HepG2 (cell line): ENCODE results near the gene ZFAND2B. TPM values are rescaled to one million over a fixed set of nuclear protein-coding genes. Genes with fewer than 3 reads are reported as not detected.

ENCODE experiments used
- AGO1 ChIP-seq: fragments of 200-400 bp; formaldehyde crosslinking; IDR thresholded peaks from 2 replicates; pipeline ENCODE4 v1.6.1; 2017; ENCODE audit warnings: mild to moderate bottlenecking, low read depth, low read length, moderate library complexity; ENCODE audit not compliant: poor library complexity, severe bottlenecking
- HOXA3 ChIP-seq: sonication (generic); formaldehyde crosslinking; IDR thresholded peaks from 2 replicates; pipeline ENCODE4 v1.5.0; 2020; ENCODE audit warnings: missing genetic modification reagents
- HOXA5 ChIP-seq: sonication (generic); formaldehyde crosslinking; IDR thresholded peaks from 2 replicates; pipeline ENCODE4 v1.4.0; 2020; ENCODE audit warnings: missing genetic modification reagents
- KLF16 ChIP-seq, 2 experiments: sonication (generic) in 1 of 2; formaldehyde crosslinking in 1 of 2; IDR thresholded peaks; 2 replicates each; pipeline versions ENCODE4 v1.6.1 to v1.8.0; 2016 to 2023; ENCODE audit warnings: missing genetic modification reagents in 2 of 2, missing compliant biosample characterization in 1 of 2
- MTA3 ChIP-seq: sonication (generic); formaldehyde crosslinking; IDR thresholded peaks from 2 replicates; pipeline ENCODE4 v1.4.0; 2020; ENCODE audit warnings: missing genetic modification reagents
- PAWR ChIP-seq: sonication (generic); formaldehyde crosslinking; IDR thresholded peaks from 2 replicates; pipeline ENCODE4 v1.4.0; 2020; ENCODE audit warnings: missing genetic modification reagents, mild to moderate bottlenecking, borderline replicate concordance
- PLRG1 ChIP-seq: fragments of 450-650 bp; conservative IDR thresholded peaks from 2 replicates; pipeline ENCODE4 v1.6.1; 2016
- RARA ChIP-seq: IDR thresholded peaks from 2 replicates; pipeline ENCODE4 v1.6.1; 2016; ENCODE audit warnings: missing genetic modification reagents, missing compliant biosample characterization
- RFXANK ChIP-seq: IDR thresholded peaks from 2 replicates; pipeline ENCODE4 v1.6.1; 2016
- RORA ChIP-seq: sonication (generic); formaldehyde crosslinking; IDR thresholded peaks from 2 replicates; pipeline ENCODE4 v1.5.0; 2020; ENCODE audit warnings: mild to moderate bottlenecking, missing genetic modification reagents, moderate library complexity
- ZFP36L2 ChIP-seq: sonication (generic); formaldehyde crosslinking; IDR thresholded peaks from 2 replicates; pipeline ENCODE4 v1.4.0; 2020; ENCODE audit warnings: missing genetic modification reagents
- ZNF256 ChIP-seq: sonication (generic); formaldehyde crosslinking; conservative IDR thresholded peaks from 2 replicates; pipeline ENCODE4 v1.4.0; 2020; ENCODE audit warnings: missing genetic modification reagents
- ZNF33A ChIP-seq: sonication (generic); formaldehyde crosslinking; IDR thresholded peaks from 2 replicates; pipeline ENCODE4 v1.5.1; 2020; ENCODE audit warnings: missing genetic modification reagents, mild to moderate bottlenecking, moderate library complexity, borderline replicate concordance
- ZNF441 ChIP-seq: sonication (generic); formaldehyde crosslinking; IDR thresholded peaks from 2 replicates; pipeline ENCODE4 v1.7.0; 2021; ENCODE audit warnings: missing genetic modification reagents, borderline replicate concordance
- polyA plus RNA-seq, 8 experiments: library from polyadenylated mRNA; depleted of rRNA in 3 of 8; stranded (reverse) in 7 of 8; unstranded in 1 of 8; fragments of >200 nt; fragmentation: Illumina TruSeq in 4 of 8; extraction: Trizol in 4 of 8; gene quantifications; 2 replicates each; pipeline versions ENCODE4 v1.2.1 to v1.2.3, GENCODE V29; 2011 to 2016; ENCODE audit warnings: low read depth in 4 of 8, missing spikeins in 1 of 8, mixed read lengths in 1 of 8; ENCODE audit not compliant: insufficient read depth in 1 of 8
- total RNA-seq, 5 experiments: library from RNA; depleted of rRNA; stranded (reverse); fragments of >200 nt; fragmentation: Illumina TruSeq; extraction: Trizol; gene quantifications; 2 replicates each; pipeline ENCODE4 v1.2.3, GENCODE V29; 2016; ENCODE audit warnings: low read depth in 1 of 5
- TF ChIP-seq, protein P1 (sequence below): sonication (generic); formaldehyde crosslinking; IDR thresholded peaks from 2 replicates; pipeline ENCODE4 v1.4.0; 2020; ENCODE audit warnings: missing genetic modification reagents
- TF ChIP-seq, protein P2 (sequence below), 2 experiments: fragments of 450-650 bp in 1 of 2; sonication (generic) in 1 of 2; formaldehyde crosslinking; IDR thresholded peaks; 2 replicates each; pipeline versions ENCODE4 v1.5.0 to v1.8.0; 2020 to 2022; ENCODE audit warnings: mild to moderate bottlenecking in 1 of 2, missing genetic modification reagents in 1 of 2
- TF ChIP-seq, protein P3 (sequence below): sonication (generic); formaldehyde crosslinking; IDR thresholded peaks from 2 replicates; pipeline ENCODE4 v1.8.1; 2023; ENCODE audit warnings: missing genetic modification reagents, inconsistent platforms, borderline replicate concordance
- TF ChIP-seq, protein P4 (sequence below): sonication (generic); formaldehyde crosslinking; IDR thresholded peaks from 2 replicates; pipeline ENCODE4 v1.5.0; 2020; ENCODE audit warnings: mild to moderate bottlenecking, missing genetic modification reagents, borderline replicate concordance
- TF ChIP-seq, protein P5 (sequence below): sonication (generic); formaldehyde crosslinking; IDR thresholded peaks from 2 replicates; pipeline ENCODE4 v1.8.1; 2023; ENCODE audit warnings: mild to moderate bottlenecking, inconsistent platforms, moderate library complexity, missing genetic modification reagents, borderline replicate concordance
- TF ChIP-seq, protein P6 (sequence below): sonication (generic); formaldehyde crosslinking; IDR thresholded peaks from 2 replicates; pipeline ENCODE4 v1.5.0; 2020; ENCODE audit warnings: mild to moderate bottlenecking, missing genetic modification reagents

Gene ZFAND2B
- total and polyA plus RNA-seq, 2 of the 13 experiments (the other 11 are each of a cell fraction or from before 2014, with no cell fraction given), result 53.3 to 115 TPM

DNA sequence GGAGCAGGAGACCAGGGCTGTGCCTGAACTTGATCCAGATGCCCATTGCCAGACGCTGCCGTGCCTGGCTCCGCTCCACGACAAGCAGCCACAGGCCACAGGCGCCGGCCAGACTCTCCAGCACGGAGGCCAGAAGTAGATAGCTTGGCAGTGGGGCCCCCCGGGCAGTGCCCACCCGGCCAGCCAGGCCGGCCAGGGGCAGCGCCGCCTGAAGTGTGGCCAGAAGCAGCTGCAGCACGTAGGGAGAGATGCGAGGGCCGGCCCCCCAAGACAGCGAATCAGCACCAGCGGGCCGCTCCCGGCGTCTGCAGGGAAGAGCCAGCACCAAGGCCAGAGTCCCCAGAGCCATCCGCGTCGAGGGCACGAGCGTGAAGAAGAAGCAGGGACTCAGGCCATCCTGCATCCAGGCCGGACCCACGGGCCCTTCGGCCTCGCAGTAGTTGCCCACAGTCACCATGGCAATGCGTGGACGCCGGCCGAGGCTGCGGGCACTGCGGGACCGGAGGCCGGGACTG lies 11.7 kb downstream of the ZFAND2B start (continued):
- no peak for TF ChIP-seq PLRG1
- TF ChIP-seq RFXANK, result no peak; the same call in 1 of the 2 replicates
- TF ChIP-seq, protein P1, sequence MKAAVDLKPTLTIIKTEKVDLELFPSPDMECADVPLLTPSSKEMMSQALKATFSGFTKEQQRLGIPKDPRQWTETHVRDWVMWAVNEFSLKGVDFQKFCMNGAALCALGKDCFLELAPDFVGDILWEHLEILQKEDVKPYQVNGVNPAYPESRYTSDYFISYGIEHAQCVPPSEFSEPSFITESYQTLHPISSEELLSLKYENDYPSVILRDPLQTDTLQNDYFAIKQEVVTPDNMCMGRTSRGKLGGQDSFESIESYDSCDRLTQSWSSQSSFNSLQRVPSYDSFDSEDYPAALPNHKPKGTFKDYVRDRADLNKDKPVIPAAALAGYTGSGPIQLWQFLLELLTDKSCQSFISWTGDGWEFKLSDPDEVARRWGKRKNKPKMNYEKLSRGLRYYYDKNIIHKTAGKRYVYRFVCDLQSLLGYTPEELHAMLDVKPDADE (CRISPR knock-in tag), result no peak
- TF ChIP-seq MTA3 (CRISPR knock-in tag), result no peak
- TF ChIP-seq PAWR, result no peak; the same call in 1 of the 2 replicates
- no peak for TF ChIP-seq KLF16 (CRISPR knock-in tag; IDR thresholded peaks at IDR 0.05)
- TF ChIP-seq, protein P2, sequence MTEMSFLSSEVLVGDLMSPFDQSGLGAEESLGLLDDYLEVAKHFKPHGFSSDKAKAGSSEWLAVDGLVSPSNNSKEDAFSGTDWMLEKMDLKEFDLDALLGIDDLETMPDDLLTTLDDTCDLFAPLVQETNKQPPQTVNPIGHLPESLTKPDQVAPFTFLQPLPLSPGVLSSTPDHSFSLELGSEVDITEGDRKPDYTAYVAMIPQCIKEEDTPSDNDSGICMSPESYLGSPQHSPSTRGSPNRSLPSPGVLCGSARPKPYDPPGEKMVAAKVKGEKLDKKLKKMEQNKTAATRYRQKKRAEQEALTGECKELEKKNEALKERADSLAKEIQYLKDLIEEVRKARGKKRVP (CRISPR knock-in tag; IDR thresholded peaks at IDR 0.05), result peak in 1 of 2 experiments; percentile 29; a peak in 1 of 4 replicates
- no peak for TF ChIP-seq ZFP36L2 (CRISPR knock-in tag)
- TF ChIP-seq, protein P3, sequence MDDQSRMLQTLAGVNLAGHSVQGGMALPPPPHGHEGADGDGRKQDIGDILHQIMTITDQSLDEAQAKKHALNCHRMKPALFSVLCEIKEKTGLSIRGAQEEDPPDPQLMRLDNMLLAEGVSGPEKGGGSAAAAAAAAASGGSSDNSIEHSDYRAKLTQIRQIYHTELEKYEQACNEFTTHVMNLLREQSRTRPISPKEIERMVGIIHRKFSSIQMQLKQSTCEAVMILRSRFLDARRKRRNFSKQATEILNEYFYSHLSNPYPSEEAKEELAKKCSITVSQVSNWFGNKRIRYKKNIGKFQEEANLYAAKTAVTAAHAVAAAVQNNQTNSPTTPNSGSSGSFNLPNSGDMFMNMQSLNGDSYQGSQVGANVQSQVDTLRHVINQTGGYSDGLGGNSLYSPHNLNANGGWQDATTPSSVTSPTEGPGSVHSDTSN (CRISPR knock-in tag), result peak; percentile 32; the same call in 1 of the 2 replicates
- peak; percentile 59; the same call in 1 of the 2 replicates for TF ChIP-seq ZNF256 (CRISPR knock-in tag)
- TF ChIP-seq ZNF441 (CRISPR knock-in tag), result peak; percentile 36
- no peak for TF ChIP-seq HOXA3 (CRISPR knock-in tag)
- TF ChIP-seq, protein P4, sequence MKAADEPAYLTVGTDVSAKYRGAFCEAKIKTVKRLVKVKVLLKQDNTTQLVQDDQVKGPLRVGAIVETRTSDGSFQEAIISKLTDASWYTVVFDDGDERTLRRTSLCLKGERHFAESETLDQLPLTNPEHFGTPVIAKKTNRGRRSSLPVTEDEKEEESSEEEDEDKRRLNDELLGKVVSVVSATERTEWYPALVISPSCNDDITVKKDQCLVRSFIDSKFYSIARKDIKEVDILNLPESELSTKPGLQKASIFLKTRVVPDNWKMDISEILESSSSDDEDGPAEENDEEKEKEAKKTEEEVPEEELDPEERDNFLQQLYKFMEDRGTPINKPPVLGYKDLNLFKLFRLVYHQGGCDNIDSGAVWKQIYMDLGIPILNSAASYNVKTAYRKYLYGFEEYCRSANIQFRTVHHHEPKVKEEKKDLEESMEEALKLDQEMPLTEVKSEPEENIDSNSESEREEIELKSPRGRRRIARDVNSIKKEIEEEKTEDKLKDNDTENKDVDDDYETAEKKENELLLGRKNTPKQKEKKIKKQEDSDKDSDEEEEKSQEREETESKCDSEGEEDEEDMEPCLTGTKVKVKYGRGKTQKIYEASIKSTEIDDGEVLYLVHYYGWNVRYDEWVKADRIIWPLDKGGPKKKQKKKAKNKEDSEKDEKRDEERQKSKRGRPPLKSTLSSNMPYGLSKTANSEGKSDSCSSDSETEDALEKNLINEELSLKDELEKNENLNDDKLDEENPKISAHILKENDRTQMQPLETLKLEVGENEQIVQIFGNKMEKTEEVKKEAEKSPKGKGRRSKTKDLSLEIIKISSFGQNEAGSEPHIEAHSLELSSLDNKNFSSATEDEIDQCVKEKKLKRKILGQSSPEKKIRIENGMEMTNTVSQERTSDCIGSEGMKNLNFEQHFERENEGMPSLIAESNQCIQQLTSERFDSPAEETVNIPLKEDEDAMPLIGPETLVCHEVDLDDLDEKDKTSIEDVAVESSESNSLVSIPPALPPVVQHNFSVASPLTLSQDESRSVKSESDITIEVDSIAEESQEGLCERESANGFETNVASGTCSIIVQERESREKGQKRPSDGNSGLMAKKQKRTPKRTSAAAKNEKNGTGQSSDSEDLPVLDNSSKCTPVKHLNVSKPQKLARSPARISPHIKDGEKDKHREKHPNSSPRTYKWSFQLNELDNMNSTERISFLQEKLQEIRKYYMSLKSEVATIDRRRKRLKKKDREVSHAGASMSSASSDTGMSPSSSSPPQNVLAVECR (CRISPR knock-in tag), result peak; percentile 8; the same call in 1 of the 2 replicates
- TF ChIP-seq RARA, result no peak
- no peak for TF ChIP-seq ZNF33A (CRISPR knock-in tag)
- TF ChIP-seq, protein P5, sequence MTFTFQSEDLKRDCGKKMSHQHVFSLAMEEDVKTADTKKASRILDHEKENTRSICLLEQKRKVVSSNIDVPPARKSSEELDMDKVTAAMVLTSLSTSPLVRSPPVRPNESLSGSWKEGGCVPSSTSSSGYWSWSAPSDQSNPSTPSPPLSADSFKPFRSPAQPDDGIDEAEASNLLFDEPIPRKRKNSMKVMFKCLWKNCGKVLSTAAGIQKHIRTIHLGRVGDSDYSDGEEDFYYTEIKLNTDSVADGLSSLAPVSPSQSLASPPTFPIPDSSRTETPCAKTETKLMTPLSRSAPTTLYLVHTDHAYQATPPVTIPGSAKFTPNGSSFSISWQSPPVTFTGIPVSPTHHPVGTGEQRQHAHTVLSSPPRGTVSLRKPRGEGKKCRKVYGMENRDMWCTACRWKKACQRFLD (CRISPR knock-in tag), result peak; percentile 90; the same call in 1 of the 2 replicates
- TF ChIP-seq, protein P6, sequence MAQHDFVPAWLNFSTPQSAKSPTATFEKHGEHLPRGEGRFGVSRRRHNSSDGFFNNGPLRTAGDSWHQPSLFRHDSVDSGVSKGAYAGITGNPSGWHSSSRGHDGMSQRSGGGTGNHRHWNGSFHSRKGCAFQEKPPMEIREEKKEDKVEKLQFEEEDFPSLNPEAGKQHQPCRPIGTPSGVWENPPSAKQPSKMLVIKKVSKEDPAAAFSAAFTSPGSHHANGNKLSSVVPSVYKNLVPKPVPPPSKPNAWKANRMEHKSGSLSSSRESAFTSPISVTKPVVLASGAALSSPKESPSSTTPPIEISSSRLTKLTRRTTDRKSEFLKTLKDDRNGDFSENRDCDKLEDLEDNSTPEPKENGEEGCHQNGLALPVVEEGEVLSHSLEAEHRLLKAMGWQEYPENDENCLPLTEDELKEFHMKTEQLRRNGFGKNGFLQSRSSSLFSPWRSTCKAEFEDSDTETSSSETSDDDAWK (CRISPR knock-in tag), result no peak
- no peak for TF ChIP-seq HOXA5
- TF ChIP-seq AGO1, result no peak
- 0 out of 2 replicates have a peak, but pooled peaks have one; percentile 63 for TF ChIP-seq RORA
